GM23338 (cell line): ENCODE results near the gene TYRO3. TPM values are rescaled to one million over a fixed set of nuclear protein-coding genes. Genes with fewer than 3 reads are reported as not detected.

Experiments
- ATAC-seq: fragments of 200-7000 bp; cut with Tn5 transposase; 3 replicates; pipeline ENCODE4 v1.9.1; 2020
- DNase-seq: peaks from one replicate; pipeline ENCODE4 v3.0.0-alpha.2; 2015; ENCODE audit warnings: low spot score
- H2AFZ ChIP-seq: fragments of 200-600 bp; sonication (generic); 2 replicates; pipeline ENCODE4 v1.8.0; 2016; ENCODE audit warnings: antibody characterized with exemption, mild to moderate bottlenecking, moderate library complexity
- H3F3A ChIP-seq: fragments of 200-600 bp; sonication (generic); replicated peaks from 2 replicates; pipeline ENCODE4 v1.8.0; 2017; ENCODE audit warnings: antibody characterized with exemption, mixed run types, low read depth
- H3K27ac ChIP-seq: fragments of 200-600 bp; sonication (generic); 2 replicates; pipeline ENCODE4 v1.6.1; 2016; ENCODE audit warnings: low read depth
- H3K27me3 ChIP-seq: fragments of 200-600 bp; sonication (generic); 2 replicates; pipeline ENCODE4 v1.8.0; 2016; ENCODE audit warnings: mild to moderate bottlenecking, mixed run types, moderate library complexity; ENCODE audit not compliant: insufficient read depth
- H3K36me3 ChIP-seq: fragments of 200-600 bp; sonication (generic); 2 replicates; pipeline ENCODE4 v1.8.0; 2016; ENCODE audit warnings: mild to moderate bottlenecking; ENCODE audit not compliant: insufficient read depth
- H3K4me1 ChIP-seq: fragments of 200-600 bp; sonication (generic); 2 replicates; pipeline ENCODE4 v1.8.0; 2016; ENCODE audit warnings: mild to moderate bottlenecking, moderate library complexity; ENCODE audit not compliant: insufficient read depth
- H3K4me2 ChIP-seq: fragments of 200-600 bp; sonication (generic); 2 replicates; pipeline ENCODE4 v1.7.1; 2017; ENCODE audit warnings: mixed run types
- H3K4me3 ChIP-seq: fragments of 200-600 bp; sonication (generic); 2 replicates; pipeline ENCODE4 v1.6.1; 2016; ENCODE audit warnings: mixed run types
- H3K79me2 ChIP-seq: fragments of 200-600 bp; sonication (generic); replicated peaks from 2 replicates; pipeline ENCODE4 v1.8.0; 2017; ENCODE audit warnings: mild to moderate bottlenecking; ENCODE audit not compliant: insufficient read depth
- H3K9me2 ChIP-seq: fragments of 200-600 bp; sonication (generic); 2 replicates; pipeline ENCODE4 v1.8.0; 2017; ENCODE audit not compliant: insufficient read depth
- H4K20me1 ChIP-seq: fragments of 200-600 bp; sonication (generic); replicated peaks from 2 replicates; pipeline ENCODE4 v1.8.0; 2017; ENCODE audit warnings: mild to moderate bottlenecking; ENCODE audit not compliant: insufficient read depth
- H3K27ac Mint-ChIP-seq: 2 replicates; pipeline ENCODE4 v1.8.0; 2020; ENCODE audit warnings: inconsistent platforms, mild to moderate bottlenecking, moderate library complexity, mixed read lengths
- H3K27me3 Mint-ChIP-seq: 3 replicates; pipeline ENCODE4 v1.8.0; 2022; ENCODE audit warnings: low read depth, mild to moderate bottlenecking, moderate library complexity, mixed read lengths, inconsistent platforms; ENCODE audit not compliant: insufficient read depth, poor library complexity
- H3K36me3 Mint-ChIP-seq: 3 replicates; pipeline ENCODE4 v1.8.0; 2021; ENCODE audit warnings: low read depth, mild to moderate bottlenecking, inconsistent platforms, moderate library complexity, mixed read lengths
- H3K4me1 Mint-ChIP-seq: 3 replicates; pipeline ENCODE4 v1.8.0; 2020; ENCODE audit warnings: mild to moderate bottlenecking, inconsistent platforms, mixed read lengths
- H3K4me3 Mint-ChIP-seq: 3 replicates; pipeline ENCODE4 v1.8.0; 2021; ENCODE audit warnings: moderate library complexity, mild to moderate bottlenecking, inconsistent platforms, mixed read lengths
- H3K9me3 Mint-ChIP-seq: 3 replicates; pipeline ENCODE4 v1.8.0; 2020; ENCODE audit warnings: moderate library complexity, mild to moderate bottlenecking, inconsistent platforms, mixed read lengths
- CREB1 ChIP-seq: fragments of 250-450 bp; sonication (Bioruptor Pico); IDR thresholded peaks from 2 replicates; pipeline ENCODE4 v1.5.0; 2020; ENCODE audit warnings: low read depth, mild to moderate bottlenecking, moderate library complexity
- CTCF ChIP-seq, 2 experiments: fragments of 200-600 bp in 1 of 2; sonication (generic) in 1 of 2; conservative IDR thresholded peaks; 2 replicates each; pipeline versions ENCODE4 v1.5.1 to v1.6.1; 2016 to 2017; ENCODE audit warnings: antibody characterized with exemption in 2 of 2, low read depth in 2 of 2, mild to moderate bottlenecking in 2 of 2, moderate library complexity in 1 of 2
- NANOG ChIP-seq: IDR thresholded peaks from 2 replicates; pipeline ENCODE4 v1.6.1; 2016; ENCODE audit warnings: antibody characterized with exemption, borderline replicate concordance
- REST ChIP-seq: IDR thresholded peaks from one replicate; pipeline ENCODE4 v1.6.1; 2018; ENCODE audit warnings: antibody characterized with exemption; ENCODE audit not compliant: unreplicated experiment
- STAT1 ChIP-seq: IDR thresholded peaks from one replicate; pipeline ENCODE4 v1.6.1; 2016; ENCODE audit warnings: antibody characterized with exemption; ENCODE audit not compliant: unreplicated experiment
- ZNF114 ChIP-seq: fragments of 250-450 bp; sonication (Bioruptor Pico); IDR thresholded peaks from 2 replicates; pipeline ENCODE4 v1.5.0; 2020; ENCODE audit warnings: mild to moderate bottlenecking, moderate library complexity
- ZNF331 ChIP-seq: fragments of 250-450 bp; sonication (Bioruptor Pico); IDR thresholded peaks from 2 replicates; pipeline ENCODE4 v1.5.0; 2020; ENCODE audit warnings: low read depth, mild to moderate bottlenecking, moderate library complexity
- polyA plus RNA-seq: library from polyadenylated mRNA; unstranded; fragments of >200 nt; fragmentation: Nextera tagmentation; extraction: Ambion mirVana; gene quantifications from 2 replicates; pipeline ENCODE4 v1.2.1, GENCODE V29; 2016
- total RNA-seq: library from RNA; depleted of rRNA; stranded (reverse); fragments of >200 nt; shearing (Covaris generic); gene quantifications from 2 replicates; pipeline ENCODE4 v1.2.3, GENCODE V29; 2014
- TF ChIP-seq, protein P1 (sequence below): IDR thresholded peaks from 2 replicates; pipeline ENCODE4 v1.6.1; 2016; ENCODE audit warnings: antibody characterized with exemption

Gene TYRO3
- total and polyA plus RNA-seq, 2 experiments from 2014 or later, result 32.6 to 61.0 TPM

DNA sequence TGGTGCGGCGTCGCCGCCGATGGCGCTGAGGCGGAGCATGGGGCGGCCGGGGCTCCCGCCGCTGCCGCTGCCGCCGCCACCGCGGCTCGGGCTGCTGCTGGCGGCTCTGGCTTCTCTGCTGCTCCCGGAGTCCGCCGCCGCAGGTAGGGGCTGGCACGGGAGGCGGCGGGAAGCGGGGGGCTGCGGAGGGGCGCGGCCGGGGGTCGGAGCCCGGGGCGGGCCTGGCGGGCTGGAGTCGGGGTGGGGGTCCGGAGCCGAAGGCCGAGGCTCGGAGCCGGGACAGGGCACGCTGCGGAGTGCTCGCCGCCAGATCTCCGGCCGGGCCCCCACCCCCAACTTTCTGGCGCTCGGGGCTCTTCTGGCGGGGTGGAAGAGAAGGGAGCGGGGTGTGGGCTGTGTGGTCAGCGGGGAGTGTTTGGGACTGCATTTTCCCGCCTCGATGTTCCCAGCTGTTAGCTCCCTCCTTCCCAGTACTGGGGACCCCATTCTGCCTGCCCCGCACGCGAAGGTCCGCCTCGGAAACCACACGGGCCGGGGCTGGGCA is 299 bp downstream of the TYRO3 start:
- Histone ChIP-seq H3K27ac (no peak overlapping the region), H3K4me1 (peaks cover 55% of the 10 kb centered on the region), H3K79me2 (peaks cover 17% of the 10 kb centered on the region), H3K4me2 (peak overlapping the region; percentile 100), H3K36me3 (0 out of 2 replicates have a peak, but pooled peaks cover 2% of the 10 kb centered on the region), H4K20me1 (no peaks in the 10 kb centered on the region; the same call in 1 of the 2 replicates), H3F3A (peaks cover 12% of the 10 kb centered on the region), H3K9me2 (no peaks in the 10 kb centered on the region), H2AFZ (peak overlapping the region; percentile 69; the same call in 1 of the 2 replicates), H3K27me3 (peaks cover 4% of the 10 kb centered on the region; the same call in 1 of the 2 replicates), H3K4me3 (peak overlapping the region; percentile 94)
- H3K9me3 Mint-ChIP-seq, result no peaks in the 10 kb centered on the region; the same call in 2 of the 3 replicates
- peak overlapping the region; percentile 89 for H3K4me3 Mint-ChIP-seq
- no peak for DNase-seq
- no peak overlapping the region for H3K27ac Mint-ChIP-seq
- H3K4me1 Mint-ChIP-seq, result peaks cover 59% of the 10 kb centered on the region
- peak; percentile 0; the same call in 2 of the 3 replicates for ATAC-seq
- H3K36me3 Mint-ChIP-seq, result peaks cover 28% of the 10 kb centered on the region
- TF ChIP-seq NANOG (no peak), ZNF331 (CRISPR knock-in tag) (no peak), ZNF114 (CRISPR knock-in tag) (no peak), CTCF (conservative IDR thresholded peaks at IDR 0.05; ENCODE audit: low read depth in 2 of 2) (no peak), REST (no peak)
- TF ChIP-seq, protein P1, sequence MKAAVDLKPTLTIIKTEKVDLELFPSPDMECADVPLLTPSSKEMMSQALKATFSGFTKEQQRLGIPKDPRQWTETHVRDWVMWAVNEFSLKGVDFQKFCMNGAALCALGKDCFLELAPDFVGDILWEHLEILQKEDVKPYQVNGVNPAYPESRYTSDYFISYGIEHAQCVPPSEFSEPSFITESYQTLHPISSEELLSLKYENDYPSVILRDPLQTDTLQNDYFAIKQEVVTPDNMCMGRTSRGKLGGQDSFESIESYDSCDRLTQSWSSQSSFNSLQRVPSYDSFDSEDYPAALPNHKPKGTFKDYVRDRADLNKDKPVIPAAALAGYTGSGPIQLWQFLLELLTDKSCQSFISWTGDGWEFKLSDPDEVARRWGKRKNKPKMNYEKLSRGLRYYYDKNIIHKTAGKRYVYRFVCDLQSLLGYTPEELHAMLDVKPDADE, result no peak
- peaks cover 17% of the 10 kb centered on the region for H3K27me3 Mint-ChIP-seq

GRCh38 chr15:41560572-41560874 is 1.5 kb downstream of the TYRO3 start:
- Histone ChIP-seq H3K27ac (no peak overlapping the region), H2AFZ (no peak overlapping the region), H3K9me2 (no peaks in the 10 kb centered on the region), H3K4me1 (peaks cover 67% of the 10 kb centered on the region), H3K27me3 (peaks cover 4% of the 10 kb centered on the region; the same call in 1 of the 2 replicates), H3K36me3 (peaks cover 2% of the 10 kb centered on the region; the same call in 1 of the 2 replicates), H3K79me2 (peaks cover 17% of the 10 kb centered on the region), H3K4me3 (peak overlapping the region; percentile 94), H4K20me1 (no peaks in the 10 kb centered on the region; the same call in 1 of the 2 replicates), H3K4me2 (peak overlapping the region; percentile 100), H3F3A (peaks cover 12% of the 10 kb centered on the region)
- no peaks in the 10 kb centered on the region; the same call in 2 of the 3 replicates for H3K9me3 Mint-ChIP-seq
- peaks cover 71% of the 10 kb centered on the region for H3K4me1 Mint-ChIP-seq
- H3K36me3 Mint-ChIP-seq, result peaks cover 36% of the 10 kb centered on the region
- H3K27me3 Mint-ChIP-seq, result peaks cover 22% of the 10 kb centered on the region
- ATAC-seq, result no peak
- no peak for DNase-seq
- H3K27ac Mint-ChIP-seq, result no peak overlapping the region
- peak overlapping the region; percentile 89 for H3K4me3 Mint-ChIP-seq
- TF ChIP-seq CREB1 (CRISPR knock-in tag) (no peak), STAT1 (no peak), ZNF331 (CRISPR knock-in tag) (no peak), NANOG (no peak)
